Measurements from ENCODE around the gene TECTA. TPM values are rescaled to one million over a fixed set of nuclear protein-coding genes. Genes with fewer than 3 reads are reported as not detected.
"Not testable (repeated sequence)": the region's sequence is repeated elsewhere in the genome, so short reads cannot be mapped to it uniquely, and the experiment has no call there.

TECTA gene
- polyA plus RNA-seq, 1 donor, result 3.2 TPM

DNA sequence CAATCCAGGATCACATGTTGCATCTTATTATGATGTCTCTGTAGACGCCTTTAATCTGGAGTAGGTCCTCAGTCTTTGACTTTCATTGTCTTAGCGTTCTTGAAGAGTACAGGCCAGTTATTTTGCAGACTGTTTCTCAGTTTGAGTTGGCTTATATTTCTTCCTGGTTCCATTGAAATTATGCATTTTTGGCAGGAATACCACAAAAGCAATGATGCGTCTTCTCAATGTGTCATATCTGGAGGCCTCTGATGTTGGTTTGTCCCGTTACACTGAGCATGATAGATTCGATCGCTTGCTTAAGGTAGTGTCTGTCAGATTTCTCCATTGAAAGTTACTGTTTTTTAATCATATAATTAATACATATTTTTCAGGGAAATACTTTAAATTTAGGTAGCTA is 30.6 kb downstream of the TECTA start:
- DNase-seq, result no peak

DNA sequence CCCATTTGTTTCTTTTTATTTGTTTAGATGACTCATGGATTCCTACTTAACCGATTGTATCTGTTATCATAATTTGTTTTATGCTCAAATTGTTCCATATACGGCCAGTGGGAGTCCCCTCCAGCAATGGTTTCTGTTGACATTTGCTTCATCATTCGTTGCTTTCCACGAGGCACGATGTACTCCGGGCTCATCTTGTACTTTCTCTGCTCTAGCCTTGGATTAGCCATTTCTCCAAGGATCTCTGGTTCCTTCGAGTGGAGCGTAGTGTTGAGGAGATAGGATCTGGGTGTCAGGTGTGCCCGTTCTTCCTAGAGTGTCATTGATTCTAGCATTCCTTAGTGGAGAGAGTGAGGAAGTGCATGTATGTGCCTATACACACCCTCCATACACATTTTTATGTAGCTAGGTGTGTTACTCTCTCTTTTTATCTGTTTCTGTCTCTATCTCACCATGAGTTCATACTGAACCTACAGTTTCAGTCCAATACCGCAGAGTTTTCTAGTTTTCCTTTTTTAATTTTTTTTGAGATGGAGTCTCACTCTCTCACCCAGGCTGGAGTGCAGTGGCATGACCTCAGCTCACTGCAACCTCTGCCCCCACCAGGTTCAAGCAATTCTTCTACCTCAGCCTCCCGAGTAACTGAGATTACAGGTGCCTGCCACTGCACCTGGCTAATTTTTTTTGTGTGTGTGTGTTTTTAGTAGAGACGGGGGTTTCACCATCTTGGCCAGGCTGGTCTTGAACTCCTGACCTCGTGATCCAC is 31.4 kb downstream of the TECTA start:
- no peak for DNase-seq

- no peak for DNase-seq
Observed at GRCh38 chr11:121134741-121135312, 33.8 kb downstream of the TECTA start.

- DNase-seq, result no peak
Observed at GRCh38 chr11:121137005-121137404, 36.0 kb downstream of the TECTA start.

- no peak for DNase-seq
Observed at GRCh38 chr11:121138259-121138658, 37.2 kb downstream of the TECTA start.

DNA sequence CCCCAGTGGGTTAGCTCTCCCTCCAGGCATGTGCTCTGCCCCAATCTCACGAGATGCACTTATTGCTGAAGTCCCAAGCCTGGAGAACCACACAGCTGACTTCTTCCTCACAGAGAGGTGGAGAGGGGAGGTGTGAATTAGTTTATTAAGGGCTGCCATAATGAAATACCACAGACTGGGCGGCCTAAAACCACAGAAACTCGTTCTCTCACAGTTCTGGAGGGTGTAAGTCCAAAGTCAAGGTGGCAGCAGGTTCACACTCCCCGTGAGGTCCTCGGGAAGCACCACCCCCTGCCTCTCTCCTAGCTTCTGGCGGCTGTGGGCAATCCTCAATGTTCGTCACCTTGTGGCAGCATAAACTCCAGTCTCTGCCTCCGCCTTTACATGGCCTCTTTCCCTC is 39.3 kb downstream of the TECTA start:
- no peak for DNase-seq

GRCh38 chr11:121141066-121141465 is 40.0 kb downstream of the TECTA start:
- DNase-seq, result no peak

DNA sequence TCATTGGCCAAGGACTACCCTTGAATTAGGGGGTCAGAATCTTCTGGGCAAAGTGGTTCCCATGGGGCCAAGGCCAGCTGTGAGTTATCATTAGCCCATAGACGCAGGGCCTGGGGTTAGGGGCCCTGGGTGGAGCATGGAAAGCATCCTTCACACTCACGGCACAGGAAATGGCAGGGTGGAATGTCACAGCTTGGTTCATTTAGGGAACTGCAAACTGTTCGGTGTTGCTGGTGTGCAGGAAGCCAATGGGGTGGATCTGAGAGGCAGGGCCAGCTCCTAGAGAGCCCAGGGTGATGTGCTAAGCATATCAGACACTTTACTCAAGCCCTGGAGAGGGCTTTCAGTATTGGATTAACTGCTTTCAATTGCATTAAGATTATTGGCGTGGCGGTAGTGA is 42.9 kb downstream of the TECTA start:
- DNase-seq, result no peak

DNA sequence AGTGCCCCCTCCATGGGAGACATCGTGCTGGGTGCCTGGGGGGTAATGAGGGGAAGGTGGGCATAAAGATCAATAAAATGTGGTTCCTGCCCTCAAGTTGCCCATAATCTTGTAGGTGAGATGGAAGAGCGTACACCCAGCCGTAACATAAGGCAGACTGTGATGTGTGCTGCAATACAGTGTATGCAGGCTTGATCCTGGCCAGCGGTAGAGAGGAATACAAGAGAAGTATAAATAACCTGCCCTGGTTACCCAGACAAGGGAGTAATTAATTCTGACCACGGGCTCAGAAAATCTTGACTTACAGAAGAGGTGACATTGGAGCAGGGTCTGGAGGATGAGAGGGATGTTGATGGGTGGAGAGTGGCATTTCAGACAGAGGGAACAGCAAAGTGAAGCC is 43.7 kb downstream of the TECTA start:
- no peak for DNase-seq

- DNase-seq, result no peak
Observed at GRCh38 chr11:121145826-121146225, 44.8 kb downstream of the TECTA start.

DNA sequence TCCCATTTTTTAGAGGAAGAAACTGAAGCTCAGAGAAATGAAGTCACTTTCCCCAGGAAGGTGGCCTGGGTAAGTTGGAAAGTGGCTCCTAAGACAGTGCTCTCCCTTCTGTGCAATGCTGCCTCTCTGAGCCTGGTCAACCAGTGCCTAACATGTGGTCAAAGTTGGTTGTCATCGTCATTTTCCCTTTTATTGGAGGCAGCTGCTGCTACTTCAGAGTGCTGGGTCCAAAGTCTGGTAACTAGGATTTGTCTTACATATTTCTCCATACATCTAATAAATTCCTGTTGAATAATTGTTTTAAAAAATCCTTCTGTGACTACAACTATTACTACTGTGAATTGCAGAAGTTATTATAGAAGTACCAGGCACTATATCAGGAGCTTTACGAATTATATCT is 48.1 kb downstream of the TECTA start:
- no peak for DNase-seq

GRCh38 chr11:121151207-121151688 is 50.2 kb downstream of the TECTA start:
- no peak for DNase-seq

GRCh38 chr11:121152764-121153163 is 51.7 kb downstream of the TECTA start:
- DNase-seq, result no peak

- DNase-seq, result no peak
Observed at GRCh38 chr11:121153472-121153871, 52.4 kb downstream of the TECTA start.

DNA sequence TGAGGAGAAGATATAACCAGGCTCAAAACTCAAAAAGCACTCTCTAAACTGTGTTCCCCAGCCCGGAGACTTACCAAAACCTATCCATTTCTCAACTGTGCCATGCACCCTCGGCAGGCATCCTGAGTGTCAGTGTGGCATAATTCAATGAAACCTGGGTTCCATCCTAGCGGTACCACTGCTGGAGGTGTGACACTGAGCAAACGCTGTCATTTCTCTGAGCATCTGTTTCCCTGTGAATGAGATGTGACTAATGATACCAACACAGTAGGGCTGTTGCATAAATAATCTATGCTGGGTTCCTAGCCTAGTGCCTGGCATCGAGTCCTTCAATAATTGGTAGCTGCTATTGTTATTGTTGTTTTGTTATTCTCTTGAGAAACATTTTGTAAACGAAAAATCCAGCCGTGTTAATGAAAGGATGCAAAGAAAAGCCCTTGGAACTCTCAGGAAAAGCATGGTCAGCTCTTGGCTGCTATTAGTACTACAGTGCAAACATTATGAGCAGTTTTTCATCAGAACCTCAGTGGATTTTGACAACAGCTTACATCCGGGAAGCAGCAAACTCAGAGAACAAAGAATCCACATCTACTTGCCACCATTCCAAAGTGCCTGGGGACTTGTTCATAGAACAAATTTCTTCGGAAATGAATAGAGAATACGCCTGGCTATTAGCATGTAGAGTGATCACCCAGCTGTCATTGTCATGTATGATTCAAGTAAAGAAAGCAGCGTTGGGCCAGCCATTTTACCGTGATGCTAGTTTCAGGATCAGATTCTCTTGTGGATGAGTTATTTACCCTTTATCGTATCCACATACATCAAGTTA is 53.7 kb downstream of the TECTA start:
- no peak for DNase-seq

DNA sequence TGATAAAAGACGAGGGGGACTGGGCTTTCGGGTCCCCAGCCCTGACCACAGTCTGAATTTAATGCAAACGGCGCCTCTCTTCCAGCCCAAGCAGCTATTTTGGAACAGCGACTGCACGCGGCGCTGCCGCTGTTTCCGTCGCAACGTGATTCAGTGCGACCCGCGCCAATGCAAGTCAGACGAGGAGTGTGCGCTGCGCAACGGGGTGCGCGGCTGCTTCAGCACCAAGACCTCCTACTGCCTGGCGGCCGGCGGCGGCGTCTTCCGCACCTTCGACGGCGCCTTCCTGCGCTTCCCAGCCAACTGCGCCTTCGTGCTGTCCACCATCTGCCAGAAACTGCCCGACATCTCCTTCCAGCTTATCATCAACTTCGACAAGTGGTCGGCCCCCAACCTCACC is 56.7 kb downstream of the TECTA start:
- no peak for DNase-seq

DNA sequence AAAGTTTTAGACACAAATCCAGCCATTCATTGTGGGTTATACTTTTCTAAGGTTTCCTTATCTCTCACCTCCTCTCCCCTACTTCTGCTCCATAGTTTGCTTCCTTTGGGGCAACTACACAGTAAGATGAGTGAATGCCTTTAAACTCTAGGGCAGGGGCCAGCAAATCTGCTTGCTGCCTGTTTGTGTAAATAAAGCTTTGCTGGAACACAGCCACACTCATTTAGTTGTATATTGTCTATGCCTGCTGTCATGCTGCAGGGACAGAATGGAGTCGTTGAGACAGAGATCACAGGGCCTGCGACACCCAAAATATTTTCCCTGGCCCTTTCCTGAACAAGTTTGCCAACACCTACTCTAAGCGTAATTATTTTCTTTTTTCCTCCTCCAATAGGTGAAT is 58.7 kb downstream of the TECTA start:
- DNase-seq, result no peak

GRCh38 chr11:121161349-121161917 is 60.4 kb downstream of the TECTA start:
- DNase-seq, result no peak

DNA sequence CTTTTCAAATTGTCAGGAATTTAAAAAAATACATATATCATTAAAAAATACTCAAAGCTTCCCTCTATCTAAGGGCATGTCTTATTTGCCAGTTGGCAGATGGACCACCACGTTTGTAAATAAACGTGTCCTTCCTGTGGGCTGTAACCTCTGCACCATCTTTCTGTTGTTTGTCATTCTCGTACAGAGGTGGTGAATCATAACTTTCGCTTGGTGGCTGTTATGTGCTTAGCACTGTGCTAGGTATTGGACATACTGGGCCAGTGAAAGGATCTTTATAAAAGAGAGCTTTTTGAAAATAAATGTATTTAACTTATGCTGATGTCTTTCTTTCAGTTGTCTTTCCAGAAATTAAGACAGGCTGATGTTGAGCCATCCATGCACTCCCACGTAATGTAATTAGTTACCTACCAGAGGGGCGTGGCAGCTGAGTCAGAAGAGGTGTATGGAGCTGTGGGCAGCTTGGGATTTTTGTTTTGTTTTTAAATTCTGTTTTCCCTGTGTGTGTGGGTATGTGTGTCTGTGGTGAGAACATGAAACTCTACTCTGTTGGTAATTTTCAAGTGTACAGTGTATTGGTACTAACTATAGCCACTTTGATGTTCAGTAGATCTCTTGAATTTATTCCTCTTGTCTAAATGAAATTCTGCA is 62.7 kb downstream of the TECTA start:
- DNase-seq, result no peak

DNA sequence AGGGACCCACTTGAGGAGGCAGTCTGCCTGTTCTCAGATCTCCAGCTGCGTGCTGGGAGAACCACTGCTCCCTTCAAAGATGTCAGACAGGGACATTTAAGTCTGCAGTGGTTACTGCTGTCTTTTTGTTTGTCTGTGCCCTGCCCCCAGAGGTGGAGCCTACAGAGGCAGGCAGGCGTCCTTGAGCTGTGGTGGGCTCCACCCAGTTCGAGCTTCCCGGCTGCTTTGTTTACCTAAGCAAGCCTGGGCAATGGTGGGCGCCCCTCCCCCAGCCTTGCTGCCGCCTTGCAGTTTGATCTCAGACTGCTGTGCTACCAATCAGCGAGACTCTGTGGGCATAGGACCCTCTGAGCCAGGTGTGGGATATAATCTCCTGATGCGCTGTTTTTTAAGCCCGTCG is 76.6 kb downstream of the TECTA start:
- not testable (repeated sequence) for DNase-seq

- no peak for DNase-seq
Observed at GRCh38 chr11:121179306-121179705, 78.3 kb downstream of the TECTA start.

- no peak for DNase-seq
Observed at GRCh38 chr11:121180183-121180582, 79.1 kb downstream of the TECTA start.
